K562 (cell line): ENCODE results near the gene ST3GAL5. TPM values are rescaled to one million over a fixed set of nuclear protein-coding genes. Genes with fewer than 3 reads are reported as not detected.

Experiments used
- ATAC-seq: fragments of 200-7000 bp; cut with Tn5 transposase; 3 replicates; pipeline ENCODE4 v1.9.1; 2020; ENCODE audit warnings: moderate library complexity
- BruUV-seq: library from RNA; stranded (reverse); fragments of 400-500 nt; replicated peaks from 2 replicates; lab custom pipeline; 2021; lab: Mats Ljungman, UMichigan
- CTCF ChIA-PET: fragments of 300-600 bp; formaldehyde crosslinking; extraction: SDS; loops from one replicate; lab custom pipeline; 2021; ENCODE audit warnings: low intra/inter-chr PET ratio; lab: Yijun Ruan, JAX
- POLR2A ChIA-PET: fragments of 300-600, 350-650 bp; sonication (Branson Sonifier 250); formaldehyde crosslinking; extraction: SDS; loops from one replicate; lab custom pipeline; 2021; ENCODE audit warnings: antibody characterized with exemption, inconsistent platforms; lab: Yijun Ruan, JAX
- DNase-seq, 4 experiments: peaks; one replicate each; pipeline versions ENCODE4 v3.0.0 to v3.0.0-alpha.2; 2011 to 2018; ENCODE audit warnings: low spot score in 3 of 4, mixed read lengths in 3 of 4; ENCODE audit errors: extremely low read depth in 1 of 4
- FAIRE-seq: peaks from 2 replicates; lab custom pipeline; 2011; peaks lifted over from hg19 to GRCh38; lab: Jason Lieb, UNC
- H2AFZ ChIP-seq: 2 replicates; pipeline ENCODE4 v1.6.0; 2011; ENCODE audit warnings: low read depth, low read length, control low read depth, inconsistent platforms
- H3K27ac ChIP-seq: fragments of 200-600 bp; 3 replicates; pipeline ENCODE4 v1.8.0; 2011; ENCODE audit warnings: low read depth, mild to moderate bottlenecking, control low read depth, inconsistent platforms, low read length, moderate library complexity, mixed read lengths; ENCODE audit errors: extremely low read depth
- H3K27me3 ChIP-seq, 2 experiments: fragments of 300-600 bp in 1 of 2; 2 replicates in 1 of 2; 3 replicates in 1 of 2; pipeline versions ENCODE4 v1.6.0 to v1.8.0; 2011; ENCODE audit warnings: inconsistent platforms in 2 of 2, low read length in 2 of 2, mild to moderate bottlenecking in 1 of 2, mixed read lengths in 1 of 2, moderate library complexity in 1 of 2; ENCODE audit not compliant: control insufficient read depth in 2 of 2, insufficient read depth in 2 of 2
- H3K36me3 ChIP-seq: fragments of 300-600 bp; 3 replicates; pipeline ENCODE4 v1.8.0; 2011; ENCODE audit warnings: mild to moderate bottlenecking, low read length, inconsistent platforms; ENCODE audit not compliant: control insufficient read depth, insufficient read depth
- H3K4me1 ChIP-seq, 2 experiments: fragments of 200-600 bp in 1 of 2; replicated peaks in 1 of 2; 2 replicates in 1 of 2; 3 replicates in 1 of 2; pipeline versions ENCODE4 v1.5.1 to v1.8.0; 2011; ENCODE audit warnings: inconsistent platforms in 2 of 2, low read length in 2 of 2, mild to moderate bottlenecking in 1 of 2, mixed read lengths in 1 of 2, moderate library complexity in 1 of 2; ENCODE audit not compliant: control insufficient read depth in 2 of 2, insufficient read depth in 2 of 2
- H3K4me2 ChIP-seq: 2 replicates; pipeline ENCODE4 v1.6.1; 2011; ENCODE audit warnings: low read length, control low read depth, inconsistent platforms, mixed read lengths; ENCODE audit not compliant: insufficient read depth
- H3K4me3 ChIP-seq: fragments of 200-600 bp; sonication (generic), shearing (Covaris generic); 2 replicates; pipeline ENCODE4 v1.5.1; 2016; ENCODE audit warnings: control low read depth, inconsistent platforms
- H3K79me2 ChIP-seq: fragments of 200-600 bp; 3 replicates; pipeline ENCODE4 v1.8.0; 2011; ENCODE audit warnings: low read length, inconsistent platforms; ENCODE audit not compliant: control insufficient read depth, insufficient read depth
- H3K9ac ChIP-seq, 2 experiments: 2 replicates each; pipeline versions ENCODE4 v1.6.0 to v1.6.1; 2011; ENCODE audit warnings: low read depth in 2 of 2, low read length in 2 of 2, control low read depth in 1 of 2, inconsistent platforms in 1 of 2, mild to moderate bottlenecking in 1 of 2, mixed read lengths in 1 of 2; ENCODE audit not compliant: insufficient read depth in 1 of 2
- H3K9me1 ChIP-seq: one replicate; pipeline ENCODE4 v1.6.0; 2011; ENCODE audit warnings: inconsistent platforms, mild to moderate bottlenecking, low read length, moderate library complexity; ENCODE audit not compliant: control insufficient read depth, insufficient read depth
- H3K9me3 ChIP-seq: replicated peaks from 2 replicates; pipeline ENCODE4 v1.5.1; 2011; ENCODE audit warnings: low read depth, low read length, inconsistent platforms; ENCODE audit not compliant: control insufficient read depth, insufficient read depth
- H4K20me1 ChIP-seq: replicated peaks from 2 replicates; pipeline ENCODE4 v1.6.1; 2011; ENCODE audit warnings: low read length, inconsistent platforms, mixed read lengths; ENCODE audit not compliant: control insufficient read depth, insufficient read depth
- ARID1B ChIP-seq: fragments of 450-650 bp; IDR thresholded peaks from 2 replicates; pipeline ENCODE4 v1.6.1; 2016; ENCODE audit warnings: antibody characterized with exemption, mild to moderate bottlenecking, inconsistent platforms
- CEBPB ChIP-seq: fragments of 450-650 bp; IDR thresholded peaks from 2 replicates; pipeline ENCODE4 v1.6.1; 2016; ENCODE audit warnings: missing genetic modification characterization, missing compliant biosample characterization
- CEBPG ChIP-seq, 3 experiments: fragments of 200-800 bp in 1 of 3; sonication (Bioruptor generic) in 1 of 3; sonication (generic) in 1 of 3; formaldehyde crosslinking in 1 of 3; IDR thresholded peaks in 2 of 3; conservative IDR thresholded peaks in 1 of 3; 2 replicates each; pipeline versions ENCODE4 v1.6.1 to v1.8.0; 2016 to 2022; ENCODE audit warnings: missing compliant biosample characterization in 2 of 3, missing genetic modification characterization in 2 of 3, mild to moderate bottlenecking in 1 of 3, missing genetic modification reagents in 1 of 3
- EP400 ChIP-seq: fragments of 450-650 bp; IDR thresholded peaks from 2 replicates; pipeline ENCODE4 v1.6.1; 2017; ENCODE audit warnings: antibody characterized with exemption, mild to moderate bottlenecking, moderate library complexity
- FOXK2 ChIP-seq, 2 experiments: fragments of 450-650 bp; IDR thresholded peaks in 1 of 2; conservative IDR thresholded peaks in 1 of 2; 2 replicates each; pipeline ENCODE4 v1.6.1; 2016; ENCODE audit warnings: low read depth in 2 of 2, mild to moderate bottlenecking in 1 of 2
- GABPB1 ChIP-seq: sonication (generic); formaldehyde crosslinking; IDR thresholded peaks from 2 replicates; pipeline ENCODE4 v1.8.0; 2022; ENCODE audit warnings: mild to moderate bottlenecking, missing genetic modification reagents
- HOXB6 ChIP-seq: fragments of 250-450 bp; sonication (Bioruptor Pico); IDR thresholded peaks from 2 replicates; pipeline ENCODE4 v1.5.1; 2022; ENCODE audit warnings: mild to moderate bottlenecking, borderline replicate concordance
- KDM1A ChIP-seq, 2 experiments: fragments of 450-650 bp; IDR thresholded peaks; 2 replicates each; pipeline ENCODE4 v1.6.1; 2016; ENCODE audit warnings: mild to moderate bottlenecking in 2 of 2
- LCOR ChIP-seq: sonication (generic); formaldehyde crosslinking; IDR thresholded peaks from 2 replicates; pipeline ENCODE4 v1.8.0; 2022; ENCODE audit warnings: mild to moderate bottlenecking, missing genetic modification reagents
- NCOA4 ChIP-seq: fragments of 450-650 bp; IDR thresholded peaks from 2 replicates; pipeline ENCODE4 v1.6.1; 2018; ENCODE audit warnings: mild to moderate bottlenecking; ENCODE audit not compliant: partially characterized antibody
- PCBP1 ChIP-seq: fragments of 200-400 bp; formaldehyde crosslinking; IDR thresholded peaks from 2 replicates; pipeline ENCODE4 v1.6.1; 2018; ENCODE audit warnings: mild to moderate bottlenecking, low read depth, low read length; ENCODE audit not compliant: poor library complexity, severe bottlenecking
- SETDB1 ChIP-seq: IDR thresholded peaks from one replicate; pipeline ENCODE4 v1.6.1; 2012; ENCODE audit warnings: low read length, control low read depth, inconsistent platforms
- SRSF7 ChIP-seq: fragments of 200-400 bp; formaldehyde crosslinking; optimal IDR thresholded peaks from 2 replicates; pipeline ENCODE3; 2017; ENCODE audit warnings: mild to moderate bottlenecking, low read depth, low read length
- ZBTB11 ChIP-seq, 3 experiments: fragments of 200-800 bp in 1 of 3; fragments of 250-450 bp in 1 of 3; fragments of 450-650 bp in 1 of 3; sonication (Bioruptor Pico) in 1 of 3; sonication (Bioruptor generic) in 1 of 3; formaldehyde crosslinking in 1 of 3; IDR thresholded peaks; 2 replicates each; pipeline versions ENCODE4 v1.6.1 to v1.8.0; 2016 to 2022; ENCODE audit warnings: mild to moderate bottlenecking in 2 of 3, missing genetic modification characterization in 2 of 3, missing compliant biosample characterization in 1 of 3, moderate library complexity in 1 of 3
- ZFP30 ChIP-seq: fragments of 250-450 bp; sonication (Bioruptor Pico); IDR thresholded peaks from 2 replicates; pipeline ENCODE4 v1.8.0; 2022; ENCODE audit warnings: moderate library complexity, mild to moderate bottlenecking, inconsistent platforms, borderline replicate concordance
- ZNF408 ChIP-seq: fragments of 250-450 bp; sonication (Bioruptor Pico); IDR thresholded peaks from 2 replicates; pipeline ENCODE4 v1.4.0; 2020; ENCODE audit warnings: low read depth, mild to moderate bottlenecking, moderate library complexity
- ZNF668 ChIP-seq: fragments of 250-450 bp; sonication (Bioruptor Pico); IDR thresholded peaks from 2 replicates; pipeline ENCODE4 v1.8.0; 2022; ENCODE audit warnings: mild to moderate bottlenecking, inconsistent platforms
- WGBS: fragments of 100-300 bp; shearing (Covaris generic); methylation state at CpG from one replicate; pipeline ENCODE4 v1.1.6; 2016; ENCODE audit warnings: low coverage, mixed read lengths; ENCODE audit not compliant: insufficient coverage; ENCODE audit errors: missing lambda C conversion rate; 5-methylcytosine and 5-hydroxymethylcytosine counted together
- in situ Hi-C: fragments of 300-500 bp; cut with MboI; formaldehyde crosslinking; loops from 4 replicates; pipeline ENCODE4 v1.15.0; 2018; ENCODE audit warnings: inconsistent platforms, mixed read lengths
- intact Hi-C: fragments of 100-400 bp; cut with micrococcal nuclease; formaldehyde crosslinking; loops from 2 replicates; pipeline ENCODE4 v1.14.2; 2022
- polyA plus RNA-seq, 8 experiments: library from polyadenylated mRNA; depleted of rRNA in 4 of 8; stranded (reverse) in 5 of 8; unstranded in 3 of 8; fragments of >200 nt; fragmentation: Nextera tagmentation in 2 of 8; fragmentation: Illumina TruSeq in 1 of 8; extraction: Ambion mirVana in 2 of 8; extraction: Trizol in 1 of 8; gene quantifications; 2 replicates each; pipeline versions ENCODE4 v1.2.1 to v1.2.3, GENCODE V29; 2011 to 2014; ENCODE audit warnings: inconsistent platforms in 1 of 8, missing spikeins in 1 of 8
- total RNA-seq, 7 experiments: library from RNA; depleted of rRNA in 6 of 7; stranded (reverse); fragments of >200 nt in 6 of 7; fragmentation: Illumina TruSeq in 2 of 7; extraction: Trizol in 2 of 7; gene quantifications; 2 replicates each; pipeline versions ENCODE4 v1.2.1 to v1.2.3, GENCODE V29; 2011 to 2021; ENCODE audit warnings: low replicate concordance in 1 of 7

The ST3GAL5 gene
- total and polyA plus RNA-seq, 9 of the 15 experiments (the other 6 are each of a cell fraction or from before 2014, with no cell fraction given), result 1.6 to 10.0 (median 4.2) TPM

- Histone ChIP-seq H3K9me3 (peaks cover 3% of the 10 kb centered on the region; the same call in 1 of the 2 replicates), H3K36me3 (no peaks in the 10 kb centered on the region), H3K79me2 (no peaks in the 10 kb centered on the region), H3K4me3 (no peak overlapping the region), H3K9ac (peak overlapping the region in 1 of 2 experiments; percentile 58; a peak in 1 of 4 replicates), H3K27ac (no peak overlapping the region), H4K20me1 (no peaks in the 10 kb centered on the region), H3K4me2 (no peak overlapping the region), H3K27me3 (no peaks in the 10 kb centered on the region), H3K9me1 (no peaks in the 10 kb centered on the region), H2AFZ (no peak overlapping the region), H3K4me1 (peaks cover 8 to 17% of the 10 kb centered on the region in 2 experiments; a peak in 4 of 5 replicates)
- DNase-seq (no peak), ATAC-seq (no peak), FAIRE-seq (no peak)
- CTCF ChIA-PET, result no interaction called here
- BruUV-seq, result no TSS peak
- 86% methylated on average over 22 of the region's 22 CpGs for WGBS
- POLR2A ChIA-PET, result interaction anchor here (0.6 kb wide), 1 partner anchor 15 kb away, joined by 3 read pairs; no protein-coding TSS in a partner anchor
- intact Hi-C loops (no loop called here), in situ Hi-C loops (no loop called here)
- TF ChIP-seq ZBTB11 (CRISPR knock-in tag; IDR thresholded peaks at IDR 0.05) (no peak), ZFP30 (CRISPR knock-in tag) (no peak), PCBP1 (no peak), KDM1A (IDR thresholded peaks at IDR 0.05) (no peak), ARID1B (no peak), CEBPG (CRISPR knock-in tag; IDR thresholded peaks at IDR 0.05) (no peak), CEBPG (tag; conservative IDR thresholded peaks at IDR 0.05 in 1 of 2, IDR thresholded peaks at IDR 0.05 in 1 of 2) (peak in 1 of 2 experiments; percentile 71; a peak in 1 of 4 replicates), SETDB1 (no peak), FOXK2 (conservative IDR thresholded peaks at IDR 0.05 in 1 of 2, IDR thresholded peaks at IDR 0.05 in 1 of 2; ENCODE audit: low read depth in 2 of 2) (no peak), NCOA4 (no peak), HOXB6 (no peak), CEBPB (tag) (peak; percentile 75), LCOR (CRISPR knock-in tag) (no peak), ZNF668 (CRISPR knock-in tag) (no peak), EP400 (no peak), SRSF7 (no peak), GABPB1 (CRISPR knock-in tag) (no peak), ZNF408 (CRISPR knock-in tag) (no peak)
These were observed 47.8 kb upstream of the ST3GAL5 start for GRCh38 chr2:85936421-85937068.
